Measurements from ENCODE around the gene DHFR2.
"Not testable (repeated sequence)": the region's sequence is repeated elsewhere in the genome, so short reads cannot be mapped to it uniquely, and the experiment has no call there.

The DHFR2 gene

DNA sequence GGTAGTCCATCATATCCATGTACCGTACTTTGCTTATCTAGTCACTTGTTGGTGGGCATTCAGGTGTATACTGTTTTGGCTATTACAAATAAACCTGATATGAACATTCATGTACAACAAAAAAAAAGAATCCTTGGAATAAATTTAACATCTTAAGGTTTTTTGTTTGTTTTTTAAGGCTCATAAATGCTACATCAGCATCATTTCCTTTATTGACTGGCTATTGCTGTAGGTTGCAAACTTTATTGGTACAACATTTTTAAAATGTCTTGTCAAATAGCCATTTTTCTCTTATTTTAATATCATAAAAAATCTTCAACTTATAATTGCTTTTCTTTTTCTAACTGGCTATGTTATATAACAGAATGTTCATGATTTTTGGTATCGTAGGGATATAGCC, 16.2 kb downstream of the DHFR2 start:
- Mint-ChIP-seq H3K4me1 (no peaks in the 10 kb centered on the region), H3K27ac (no peak overlapping the region), H3K36me3 (peaks cover 17 to 20% of the 10 kb centered on the region in 2 donors), H3K27me3 (no peaks in the 10 kb centered on the region), H3K4me3 (no peak overlapping the region), H3K9me3 (peaks cover 0 to 3% of the 10 kb centered on the region in 2 donors)
- DNase-seq (no peak), ATAC-seq (replicated peaks) (no peak)

DNA sequence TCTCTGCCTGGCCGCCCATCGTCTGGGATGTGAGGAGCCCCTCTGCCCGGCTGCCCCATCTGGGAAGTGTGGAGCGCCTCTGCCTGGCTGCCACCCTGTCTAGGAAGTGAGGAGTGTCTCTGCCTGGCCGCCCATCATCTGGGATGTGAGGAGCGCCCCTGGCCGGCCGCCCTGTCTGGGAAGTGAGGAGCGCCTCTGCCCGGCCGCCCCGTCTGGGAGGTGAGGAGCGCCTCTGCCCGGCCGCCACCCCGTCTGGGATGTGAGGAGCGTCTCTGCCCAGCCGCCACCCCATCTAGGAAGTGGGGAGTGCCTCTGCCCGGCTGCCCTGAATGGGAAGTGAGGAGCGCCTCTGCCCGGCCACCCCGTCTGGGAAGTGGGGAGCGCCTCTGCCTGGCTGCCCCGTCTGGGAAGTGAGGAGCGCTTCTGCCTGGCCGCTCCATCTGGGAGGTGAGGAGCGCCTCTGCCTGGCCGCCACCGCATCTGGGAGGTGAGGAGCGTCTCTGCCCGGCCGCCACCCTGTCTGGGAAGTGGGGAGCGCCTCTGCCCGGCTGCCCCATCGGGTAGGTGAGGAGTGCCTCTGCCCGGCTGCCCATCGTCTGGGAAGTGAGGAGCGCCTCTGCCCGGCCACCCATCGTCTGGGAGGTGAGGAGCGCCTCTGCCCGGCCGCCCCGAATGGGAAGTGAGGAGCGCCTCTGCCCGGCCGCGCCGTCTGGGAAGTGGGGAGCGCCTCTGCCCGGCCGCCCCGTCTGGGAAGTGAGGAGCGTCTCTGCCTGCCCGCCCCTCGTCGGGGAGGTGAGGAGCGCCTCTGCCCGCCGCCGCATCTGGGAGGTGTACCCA, 18.4 kb downstream of the DHFR2 start:
- not testable (repeated sequence) for H3K27me3 Mint-ChIP-seq; ATAC-seq (replicated peaks); H3K9me3 Mint-ChIP-seq; DNase-seq; H3K4me1 Mint-ChIP-seq; H3K4me3 Mint-ChIP-seq
- H3K27ac Mint-ChIP-seq, result peak overlapping the region; percentile 86
- peaks cover 17 to 20% of the 10 kb centered on the region in 2 donors for H3K36me3 Mint-ChIP-seq

DNA sequence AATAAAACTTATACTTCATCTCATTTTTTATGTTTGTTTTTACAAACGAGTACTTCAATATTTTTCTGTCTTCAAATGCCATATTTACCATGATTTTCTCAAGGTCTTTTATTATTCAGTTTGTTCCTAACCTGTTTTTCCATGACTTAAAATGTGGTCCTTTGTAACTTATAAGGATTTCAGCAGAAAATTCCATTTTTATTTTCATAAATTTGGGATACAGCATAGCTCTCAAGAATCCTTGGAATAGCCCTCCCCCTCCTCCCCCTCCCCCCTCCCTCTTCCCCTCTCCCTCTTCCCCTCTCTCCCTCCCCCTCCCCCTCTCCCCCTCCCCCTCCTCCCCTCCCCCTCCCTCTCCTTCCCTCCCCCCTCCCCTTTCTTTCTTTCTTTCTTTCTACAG, 19.4 kb downstream of the DHFR2 start:
- no peaks in the 10 kb centered on the region for H3K4me1 Mint-ChIP-seq
- peaks cover 0 to 3% of the 10 kb centered on the region in 2 donors for H3K9me3 Mint-ChIP-seq
- peaks cover 17 to 20% of the 10 kb centered on the region in 2 donors for H3K36me3 Mint-ChIP-seq
- H3K27ac Mint-ChIP-seq, result peak overlapping the region; percentile 86
- no peak for DNase-seq
- H3K27me3 Mint-ChIP-seq, result no peaks in the 10 kb centered on the region
- ATAC-seq (replicated peaks), result no peak
- no peak overlapping the region for H3K4me3 Mint-ChIP-seq

DNA sequence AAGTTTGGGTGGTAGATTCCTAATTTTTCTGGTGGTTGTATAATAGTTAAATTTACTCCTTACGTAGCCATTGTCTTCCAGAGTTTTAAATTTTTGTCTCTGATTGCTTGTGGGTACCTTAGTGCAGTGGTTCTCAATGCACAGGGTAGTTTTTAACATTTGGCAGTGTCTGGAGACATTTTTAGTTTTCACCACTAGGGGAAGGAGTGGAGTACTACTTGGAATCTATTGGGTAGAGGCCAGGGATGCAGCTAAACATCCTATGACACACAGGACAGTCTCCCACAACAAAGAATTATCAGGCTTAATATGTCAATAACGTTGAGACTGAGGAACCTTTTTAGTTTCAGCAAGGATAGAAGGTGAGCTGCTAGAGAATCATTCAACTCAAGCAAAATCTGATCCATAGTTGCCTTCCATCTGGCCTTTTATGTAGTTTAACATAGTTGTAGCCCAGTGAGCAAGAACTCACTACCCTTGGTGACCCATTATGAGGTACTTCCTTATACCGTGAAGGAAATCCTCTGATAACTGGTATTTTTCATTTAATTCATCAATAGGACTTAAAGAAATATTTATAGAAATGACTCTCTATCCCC, 25.7 kb downstream of the DHFR2 start:
- H3K4me1 Mint-ChIP-seq, result no peaks in the 10 kb centered on the region
- no peaks in the 10 kb centered on the region for H3K27me3 Mint-ChIP-seq
- DNase-seq (no peak), ATAC-seq (replicated peaks) (no peak)
- peaks cover 6 to 9% of the 10 kb centered on the region in 2 donors for H3K36me3 Mint-ChIP-seq
- no peak overlapping the region for H3K27ac Mint-ChIP-seq
- H3K4me3 Mint-ChIP-seq, result no peak overlapping the region
- no peaks in the 10 kb centered on the region for H3K9me3 Mint-ChIP-seq

DNA sequence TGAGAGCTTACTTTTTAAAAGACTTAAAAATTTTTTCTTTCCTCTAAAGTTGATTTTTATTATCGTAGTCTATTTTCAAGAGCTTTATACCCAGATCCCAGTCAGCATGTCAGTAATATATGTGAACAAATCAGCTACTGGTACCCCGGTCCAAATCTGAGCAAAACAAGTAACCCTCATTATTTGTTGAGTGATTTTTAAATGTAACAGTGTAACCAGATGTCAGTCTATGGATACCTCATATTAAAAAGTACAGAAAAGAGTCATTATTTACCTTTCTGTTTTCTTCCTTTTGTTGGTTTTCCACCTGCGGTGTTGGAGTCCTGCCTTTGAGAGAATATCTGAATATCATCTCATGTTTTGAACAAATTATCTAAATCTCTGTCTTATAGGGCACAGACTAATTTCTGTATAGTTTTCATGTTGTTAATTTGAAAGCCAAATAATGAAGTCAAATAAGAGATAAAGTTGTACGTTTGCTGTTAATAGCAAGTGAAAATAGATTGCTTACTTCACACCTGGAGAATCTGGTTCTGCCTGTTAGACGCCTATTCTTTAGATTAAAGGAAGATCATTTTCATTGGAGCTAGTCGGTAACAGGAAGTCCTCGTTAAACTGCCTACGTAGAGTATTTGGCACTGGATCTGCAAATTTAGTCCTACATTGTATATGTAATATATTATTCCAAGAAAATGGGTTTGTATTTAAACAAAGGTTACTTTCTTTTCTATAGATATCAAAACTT, 34.5 kb downstream of the DHFR2 start, which contains the start of gene STX19:
Gene STX19 (minus strand): TSS at position 505 of the 745 bp plus-strand sequence. CDS start 13,328 bp downstream, outside the sequence.
- Mint-ChIP-seq H3K4me3 (no peak within 1 kb of the TSS), H3K27ac (no peak within 1 kb of the TSS), H3K9me3 (no peaks in the 10 kb centered on the region), H3K27me3 (no peaks in the 10 kb centered on the region), H3K36me3 (peaks cover 6 to 13% of the 10 kb centered on the region in 2 donors), H3K4me1 (no peaks in the 10 kb centered on the region)
- ATAC-seq (replicated peaks) (no peak), DNase-seq (no peak)

DNA sequence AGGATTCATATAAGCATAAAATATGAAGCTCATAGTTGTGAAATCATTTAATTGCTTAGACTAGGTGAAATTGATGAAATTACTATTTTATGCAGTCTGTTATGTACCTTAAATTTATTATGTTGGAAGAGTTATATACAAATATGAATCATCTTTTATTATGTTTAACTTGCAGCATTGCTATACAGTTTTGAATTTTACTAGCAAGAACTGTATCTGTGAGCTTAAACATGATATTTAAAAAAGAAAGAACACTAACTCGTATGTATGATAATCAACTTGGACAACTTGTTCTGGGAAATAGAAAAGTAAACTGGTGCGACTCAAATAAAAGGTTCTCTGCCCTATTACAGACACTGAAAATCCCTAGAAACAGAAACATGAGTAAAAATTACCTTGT, 36.1 kb downstream of the DHFR2 start:
- no peak for DNase-seq
- H3K27ac Mint-ChIP-seq, result no peak overlapping the region
- no peaks in the 10 kb centered on the region for H3K4me1 Mint-ChIP-seq
- H3K4me3 Mint-ChIP-seq, result no peak overlapping the region
- no peaks in the 10 kb centered on the region for H3K9me3 Mint-ChIP-seq
- peaks cover 5 to 7% of the 10 kb centered on the region in 2 donors for H3K36me3 Mint-ChIP-seq
- ATAC-seq (replicated peaks), result no peak
- no peaks in the 10 kb centered on the region for H3K27me3 Mint-ChIP-seq

DNA sequence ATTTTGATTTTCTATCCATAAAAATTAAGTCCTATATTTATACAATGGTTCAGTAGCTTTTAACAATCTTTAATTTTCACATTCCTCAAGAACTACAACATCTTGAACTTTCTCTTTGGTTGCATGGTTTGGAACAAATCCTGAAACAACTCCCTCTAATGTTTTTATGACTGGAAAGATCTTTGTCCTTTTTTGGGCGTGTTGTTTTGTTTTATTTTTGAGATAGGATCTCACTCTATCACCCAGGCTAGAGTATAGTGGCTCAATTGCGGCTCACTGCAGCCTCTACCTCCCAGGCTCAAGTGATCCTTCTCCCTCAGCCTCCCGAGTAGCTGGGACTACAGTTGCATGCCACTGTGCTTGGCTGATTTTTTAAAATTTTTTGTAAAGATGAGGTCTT, 38.3 kb downstream of the DHFR2 start:
- H3K27me3 Mint-ChIP-seq, result no peaks in the 10 kb centered on the region
- DNase-seq (no peak), ATAC-seq (replicated peaks) (no peak)
- no peak overlapping the region for H3K27ac Mint-ChIP-seq
- H3K4me1 Mint-ChIP-seq, result no peaks in the 10 kb centered on the region
- peaks cover 4 to 5% of the 10 kb centered on the region in 2 donors for H3K36me3 Mint-ChIP-seq
- H3K9me3 Mint-ChIP-seq, result no peaks in the 10 kb centered on the region
- no peak overlapping the region for H3K4me3 Mint-ChIP-seq

DNA sequence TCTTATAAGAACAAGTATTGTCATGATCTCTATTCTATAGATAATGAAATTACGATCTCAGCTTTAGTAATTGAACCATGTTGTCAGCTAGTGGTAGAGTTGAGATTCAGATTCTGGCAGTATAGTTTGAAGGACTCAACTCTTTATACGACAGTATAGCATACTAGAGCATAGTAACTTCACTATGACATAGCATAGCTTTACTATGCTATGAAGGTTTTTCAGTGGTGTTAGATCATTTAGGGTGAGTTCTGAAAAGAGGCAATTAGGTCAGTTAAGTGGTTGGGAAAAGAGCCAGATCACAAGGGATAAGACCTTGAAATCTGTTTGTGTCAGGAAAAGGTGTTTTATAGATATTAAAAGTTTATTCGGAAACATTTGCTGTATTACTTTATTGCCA, 42.4 kb downstream of the DHFR2 start:
- Mint-ChIP-seq H3K27ac (no peak overlapping the region), H3K4me1 (no peaks in the 10 kb centered on the region), H3K36me3 (peaks cover 5 to 7% of the 10 kb centered on the region in 2 donors), H3K9me3 (no peaks in the 10 kb centered on the region), H3K4me3 (no peak overlapping the region), H3K27me3 (no peaks in the 10 kb centered on the region)
- ATAC-seq (replicated peaks) (no peak), DNase-seq (no peak)

DNA sequence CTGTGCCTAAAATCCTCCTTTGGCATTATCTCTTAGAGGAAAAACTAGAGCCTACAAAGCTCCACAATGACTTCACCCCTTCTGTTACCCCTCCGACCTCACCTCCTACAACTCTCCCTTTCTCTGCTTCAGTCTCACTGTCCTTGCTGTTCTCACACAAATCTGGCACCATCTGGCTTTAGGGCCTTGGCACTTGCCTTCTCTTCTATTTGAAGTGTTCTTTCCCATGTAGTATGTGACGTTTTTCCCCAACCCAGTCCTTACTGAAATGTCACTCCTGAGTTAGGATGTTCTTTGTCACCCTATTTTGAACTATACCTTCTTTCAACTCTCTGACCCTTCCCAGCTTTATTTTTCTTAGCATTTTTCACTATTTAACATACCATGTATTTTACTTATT, 43.1 kb downstream of the DHFR2 start:
- H3K4me1 Mint-ChIP-seq, result peaks cover 0 to 5% of the 10 kb centered on the region in 2 donors
- no peaks in the 10 kb centered on the region for H3K9me3 Mint-ChIP-seq
- ATAC-seq (replicated peaks) (no peak), DNase-seq (no peak)
- no peaks in the 10 kb centered on the region for H3K27me3 Mint-ChIP-seq
- H3K27ac Mint-ChIP-seq, result no peak overlapping the region
- H3K4me3 Mint-ChIP-seq, result no peak overlapping the region
- peaks cover 5 to 12% of the 10 kb centered on the region in 2 donors for H3K36me3 Mint-ChIP-seq

DNA sequence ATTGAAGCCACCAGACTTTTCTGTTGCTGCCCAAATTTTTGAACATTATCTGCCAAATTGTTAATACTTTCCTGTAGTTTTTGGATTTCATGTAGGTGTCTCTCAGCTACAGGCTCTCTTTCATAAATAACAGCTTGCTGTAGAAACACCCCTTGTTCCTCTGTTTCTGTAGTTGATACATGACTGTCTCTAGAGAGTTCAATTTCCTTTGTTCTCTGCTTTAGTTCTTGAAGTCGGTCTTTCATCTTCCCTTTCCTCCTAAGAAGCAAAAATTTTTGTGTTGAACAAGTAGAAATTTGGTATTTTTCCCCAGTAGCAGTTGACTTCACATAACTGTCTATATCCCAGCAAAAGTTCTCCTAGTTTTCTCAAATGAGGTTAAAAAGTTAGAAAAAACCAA, 47.7 kb downstream of the DHFR2 start:
- Mint-ChIP-seq H3K27me3 (no peaks in the 10 kb centered on the region), H3K4me3 (no peak overlapping the region), H3K9me3 (no peaks in the 10 kb centered on the region), H3K27ac (no peak overlapping the region), H3K36me3 (peaks cover 6 to 13% of the 10 kb centered on the region in 2 donors), H3K4me1 (peaks cover 5 to 9% of the 10 kb centered on the region in 2 donors)
- DNase-seq (no peak), ATAC-seq (replicated peaks) (no peak)

DNA sequence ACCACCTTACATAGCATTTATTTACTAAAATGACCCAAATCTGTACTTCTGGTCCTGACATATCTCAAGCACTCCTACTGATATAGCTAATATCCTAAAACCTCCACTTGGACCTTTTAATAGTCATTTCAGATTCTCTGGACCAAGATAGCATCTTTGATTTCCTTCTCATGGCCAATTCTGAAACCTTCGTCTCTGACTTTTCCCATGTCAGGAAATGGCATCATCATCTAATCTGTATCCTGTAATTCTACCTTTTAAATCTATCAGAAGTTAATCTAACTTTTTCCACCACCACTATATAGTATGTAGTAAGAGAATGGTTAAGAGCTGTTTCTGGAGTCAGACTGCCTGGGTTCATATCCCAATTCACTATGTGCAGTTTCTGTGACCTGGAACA, 50.5 kb downstream of the DHFR2 start:
- DNase-seq, result no peak
- H3K27ac Mint-ChIP-seq, result no peak overlapping the region
- peaks cover 6% of the 10 kb centered on the region in 2 donors for H3K36me3 Mint-ChIP-seq
- no peaks in the 10 kb centered on the region for H3K27me3 Mint-ChIP-seq
- ATAC-seq (replicated peaks), result no peak
- peaks cover 5 to 9% of the 10 kb centered on the region in 2 donors for H3K4me1 Mint-ChIP-seq
- H3K9me3 Mint-ChIP-seq, result no peaks in the 10 kb centered on the region
- H3K4me3 Mint-ChIP-seq, result no peak overlapping the region

DNA sequence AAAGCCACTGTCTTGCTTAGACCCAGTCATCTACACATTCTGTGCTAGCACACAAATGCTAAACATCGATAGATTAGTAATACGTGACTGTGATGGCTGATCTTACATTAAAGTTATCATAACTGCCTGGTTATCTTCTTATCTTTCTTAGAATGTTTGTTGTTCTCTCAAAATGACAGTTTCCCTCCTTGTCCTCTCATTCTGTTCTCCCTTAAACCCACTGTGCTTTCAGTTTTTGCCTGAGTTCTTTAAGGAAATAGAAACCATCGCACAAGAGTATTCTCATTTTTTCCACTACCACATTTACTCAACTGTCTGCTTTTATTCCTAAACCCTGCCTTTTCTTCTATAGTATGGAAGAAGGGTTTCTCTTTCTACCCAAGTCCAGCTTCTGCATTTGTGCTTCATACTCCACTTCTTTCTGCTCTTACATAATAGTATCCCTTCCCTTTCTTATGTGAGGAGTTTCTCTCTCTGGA, 51.4 kb downstream of the DHFR2 start:
- Mint-ChIP-seq H3K27me3 (no peaks in the 10 kb centered on the region), H3K9me3 (no peaks in the 10 kb centered on the region), H3K27ac (no peak overlapping the region), H3K4me3 (no peak overlapping the region), H3K36me3 (peaks cover 9 to 10% of the 10 kb centered on the region in 2 donors), H3K4me1 (peaks cover 5 to 9% of the 10 kb centered on the region in 2 donors)
- no peak for ATAC-seq (replicated peaks)
- DNase-seq, result no peak

DNA sequence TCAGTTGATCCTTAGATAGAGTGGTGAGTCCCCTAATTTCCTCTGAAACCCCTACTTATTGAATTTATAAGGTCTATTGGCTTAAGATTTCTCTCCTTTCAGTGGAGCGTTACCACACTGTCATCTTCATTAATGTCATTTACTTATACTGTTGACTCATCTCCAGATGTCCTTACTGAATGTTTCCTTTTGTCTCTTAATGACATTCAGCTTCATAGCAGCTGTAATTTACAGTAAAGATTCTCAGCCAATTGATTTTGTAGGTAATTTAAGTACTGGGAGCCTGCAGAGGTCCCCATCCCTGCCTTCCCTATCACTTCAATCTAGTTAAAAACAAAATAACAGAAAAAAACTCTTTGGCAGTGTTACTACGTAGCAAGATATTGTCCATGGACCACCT, 53.1 kb downstream of the DHFR2 start:
- Mint-ChIP-seq H3K36me3 (peaks cover 6 to 10% of the 10 kb centered on the region in 2 donors), H3K4me1 (peaks cover 4 to 7% of the 10 kb centered on the region in 2 donors), H3K27me3 (no peaks in the 10 kb centered on the region), H3K27ac (no peak overlapping the region), H3K4me3 (no peak overlapping the region), H3K9me3 (no peaks in the 10 kb centered on the region)
- DNase-seq (no peak), ATAC-seq (replicated peaks) (no peak)

DNA sequence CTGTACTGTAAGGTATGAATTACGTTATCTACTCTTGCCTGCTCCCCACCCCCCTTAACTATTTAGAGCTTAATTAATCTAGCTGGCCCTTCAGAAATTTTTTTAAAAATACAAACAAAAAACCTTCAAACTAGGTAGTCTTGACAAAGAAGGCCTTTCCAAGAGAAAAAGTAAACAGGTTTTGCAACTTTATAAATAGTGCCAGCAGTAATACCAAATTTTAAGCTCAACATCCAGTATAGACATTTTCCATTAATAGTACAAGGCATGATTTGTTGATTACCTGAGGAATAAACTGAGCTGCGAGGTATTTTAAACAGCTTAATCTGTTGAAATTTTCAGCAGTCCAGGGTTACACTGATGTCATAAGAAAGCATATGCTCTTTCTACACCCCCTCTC, 54.5 kb downstream of the DHFR2 start:
- Mint-ChIP-seq H3K27me3 (no peaks in the 10 kb centered on the region), H3K36me3 (peaks cover 5 to 10% of the 10 kb centered on the region in 2 donors), H3K27ac (no peak overlapping the region), H3K9me3 (no peaks in the 10 kb centered on the region), H3K4me3 (no peak overlapping the region), H3K4me1 (peaks cover 5 to 12% of the 10 kb centered on the region in 2 donors)
- ATAC-seq (replicated peaks), result no peak
- DNase-seq, result no peak
